Type B pancreatic cell (in vitro differentiated cells): ENCODE results near the gene ARMH1. TPM values are rescaled to one million over a fixed set of nuclear protein-coding genes. Genes with fewer than 3 reads are reported as not detected.

Experiments used
- DNase-seq: peaks from one replicate; pipeline ENCODE4 v3.0.0; 2021; ENCODE audit warnings: mixed read lengths; ENCODE audit not compliant: unreplicated experiment; ENCODE audit errors: extremely low spot score
- H3K27ac Mint-ChIP-seq: 2 replicates; pipeline ENCODE4 v1.8.0; 2021; ENCODE audit warnings: mild to moderate bottlenecking, mixed read lengths
- H3K27me3 Mint-ChIP-seq: 2 replicates; pipeline ENCODE4 v1.8.0; 2021; ENCODE audit warnings: mixed read lengths
- H3K36me3 Mint-ChIP-seq: 2 replicates; pipeline ENCODE4 v1.8.0; 2021; ENCODE audit warnings: mixed read lengths
- H3K4me1 Mint-ChIP-seq: one replicate; pipeline ENCODE4 v1.8.0; 2021; ENCODE audit warnings: mixed read lengths; ENCODE audit not compliant: unreplicated experiment
- H3K4me3 Mint-ChIP-seq: 2 replicates; pipeline ENCODE4 v1.8.0; 2021; ENCODE audit warnings: mild to moderate bottlenecking, mixed read lengths
- H3K9me3 Mint-ChIP-seq: 2 replicates; pipeline ENCODE4 v1.8.0; 2021; ENCODE audit warnings: mixed read lengths
- total RNA-seq: library from RNA; stranded (reverse); gene quantifications from 2 replicates; pipeline ENCODE4 v1.2.1, GENCODE V29; 2021; ENCODE audit warnings: low replicate concordance
- TF ChIP-seq, protein P1 (sequence below): fragments of 200-600 bp; sonication (generic); conservative IDR thresholded peaks from 2 replicates; pipeline ENCODE4 v1.5.0; 2021; ENCODE audit warnings: antibody characterized with exemption, mild to moderate bottlenecking

Gene ARMH1
- total RNA-seq, 1 donor from 2014 or later = 11.6 TPM

DNA sequence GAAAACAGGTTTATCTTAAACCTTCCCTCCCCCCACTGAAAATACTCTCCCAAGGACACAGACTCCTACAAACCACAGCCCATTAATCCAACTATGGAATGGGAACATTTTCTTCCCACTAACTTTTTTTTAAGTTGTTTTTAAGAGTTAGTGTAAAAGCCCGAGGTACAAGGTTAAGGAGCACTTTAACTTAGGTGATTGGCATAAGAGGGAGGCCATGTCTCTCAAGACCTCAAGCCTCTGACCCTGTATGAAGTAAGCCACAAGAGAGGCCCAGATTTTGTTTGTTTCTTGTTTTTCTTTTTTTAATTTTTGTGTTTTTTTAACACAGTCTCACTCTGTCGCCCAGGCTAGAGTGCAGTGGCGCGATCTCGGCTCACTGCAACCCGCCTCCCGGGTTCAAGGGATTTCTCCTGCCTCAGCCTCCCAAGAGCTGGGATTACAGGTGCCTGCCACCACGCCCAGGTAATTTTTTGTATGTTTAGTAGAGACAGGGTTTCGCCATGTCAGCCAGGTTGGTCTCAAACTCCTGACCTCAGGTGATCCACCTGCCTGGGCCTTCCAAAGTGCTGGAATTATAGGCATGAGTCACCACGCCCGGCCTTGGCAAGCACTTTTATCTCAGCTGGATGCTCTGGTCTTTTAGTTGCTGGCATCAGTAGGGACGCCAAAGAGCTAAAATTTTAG is 14.4 kb downstream of the ARMH1 start:
- Mint-ChIP-seq H3K27me3 (no peaks in the 10 kb centered on the region), H3K9me3 (no peaks in the 10 kb centered on the region), H3K4me3 (no peak overlapping the region), H3K27ac (no peak overlapping the region), H3K36me3 (peaks cover 5% of the 10 kb centered on the region), H3K4me1 (no peaks in the 10 kb centered on the region)
- TF ChIP-seq, protein P1, sequence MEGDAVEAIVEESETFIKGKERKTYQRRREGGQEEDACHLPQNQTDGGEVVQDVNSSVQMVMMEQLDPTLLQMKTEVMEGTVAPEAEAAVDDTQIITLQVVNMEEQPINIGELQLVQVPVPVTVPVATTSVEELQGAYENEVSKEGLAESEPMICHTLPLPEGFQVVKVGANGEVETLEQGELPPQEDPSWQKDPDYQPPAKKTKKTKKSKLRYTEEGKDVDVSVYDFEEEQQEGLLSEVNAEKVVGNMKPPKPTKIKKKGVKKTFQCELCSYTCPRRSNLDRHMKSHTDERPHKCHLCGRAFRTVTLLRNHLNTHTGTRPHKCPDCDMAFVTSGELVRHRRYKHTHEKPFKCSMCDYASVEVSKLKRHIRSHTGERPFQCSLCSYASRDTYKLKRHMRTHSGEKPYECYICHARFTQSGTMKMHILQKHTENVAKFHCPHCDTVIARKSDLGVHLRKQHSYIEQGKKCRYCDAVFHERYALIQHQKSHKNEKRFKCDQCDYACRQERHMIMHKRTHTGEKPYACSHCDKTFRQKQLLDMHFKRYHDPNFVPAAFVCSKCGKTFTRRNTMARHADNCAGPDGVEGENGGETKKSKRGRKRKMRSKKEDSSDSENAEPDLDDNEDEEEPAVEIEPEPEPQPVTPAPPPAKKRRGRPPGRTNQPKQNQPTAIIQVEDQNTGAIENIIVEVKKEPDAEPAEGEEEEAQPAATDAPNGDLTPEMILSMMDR = no peak
- DNase-seq = no peak

DNA sequence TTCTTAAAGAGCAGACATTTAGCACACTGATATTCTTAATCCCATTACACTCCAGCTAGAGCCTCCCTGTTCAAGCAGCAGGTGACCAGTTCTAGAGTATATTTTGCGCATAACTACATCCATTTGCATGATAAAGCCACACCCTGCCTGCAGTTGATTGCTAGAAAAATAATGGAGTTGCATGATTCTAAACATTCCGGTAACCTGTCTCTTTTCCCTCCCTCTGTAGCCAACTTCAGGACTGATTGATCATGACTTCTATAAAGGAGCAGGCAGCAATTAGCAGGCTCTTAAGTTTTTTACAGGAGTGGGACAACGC is 14.9 kb downstream of the ARMH1 start:
- peaks cover 5% of the 10 kb centered on the region for H3K36me3 Mint-ChIP-seq
- no peaks in the 10 kb centered on the region for H3K4me1 Mint-ChIP-seq
- H3K9me3 Mint-ChIP-seq = no peaks in the 10 kb centered on the region
- no peak overlapping the region for H3K27ac Mint-ChIP-seq
- H3K4me3 Mint-ChIP-seq = no peak overlapping the region
- DNase-seq = no peak
- H3K27me3 Mint-ChIP-seq = no peaks in the 10 kb centered on the region
- TF ChIP-seq, protein P1 = no peak

DNA sequence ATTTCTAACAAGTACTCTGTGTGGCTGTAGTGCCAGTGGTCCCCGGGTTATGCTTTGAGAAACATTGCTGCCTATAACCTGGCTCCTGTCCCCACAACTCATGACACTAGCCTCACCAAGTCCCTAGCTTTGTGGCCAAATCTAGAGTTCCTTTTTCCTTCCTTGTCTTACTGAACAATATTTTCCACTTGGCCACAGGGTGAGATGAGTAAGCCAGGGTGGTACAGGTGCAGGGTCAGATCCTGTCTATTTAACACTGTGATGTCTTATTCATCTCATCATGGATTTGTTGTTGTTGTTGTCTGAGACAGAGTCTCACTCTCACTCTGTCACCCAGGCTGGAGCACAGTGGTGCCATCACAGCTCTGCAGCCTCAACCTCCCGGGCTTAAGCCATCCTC is 18.6 kb downstream of the ARMH1 start:
- no peak overlapping the region for H3K27ac Mint-ChIP-seq
- peaks cover 3% of the 10 kb centered on the region for H3K27me3 Mint-ChIP-seq
- no peaks in the 10 kb centered on the region for H3K4me1 Mint-ChIP-seq
- TF ChIP-seq, protein P1 = no peak
- no peak for DNase-seq
- no peak overlapping the region for H3K4me3 Mint-ChIP-seq
- peaks cover 7% of the 10 kb centered on the region for H3K36me3 Mint-ChIP-seq
- H3K9me3 Mint-ChIP-seq = no peaks in the 10 kb centered on the region

DNA sequence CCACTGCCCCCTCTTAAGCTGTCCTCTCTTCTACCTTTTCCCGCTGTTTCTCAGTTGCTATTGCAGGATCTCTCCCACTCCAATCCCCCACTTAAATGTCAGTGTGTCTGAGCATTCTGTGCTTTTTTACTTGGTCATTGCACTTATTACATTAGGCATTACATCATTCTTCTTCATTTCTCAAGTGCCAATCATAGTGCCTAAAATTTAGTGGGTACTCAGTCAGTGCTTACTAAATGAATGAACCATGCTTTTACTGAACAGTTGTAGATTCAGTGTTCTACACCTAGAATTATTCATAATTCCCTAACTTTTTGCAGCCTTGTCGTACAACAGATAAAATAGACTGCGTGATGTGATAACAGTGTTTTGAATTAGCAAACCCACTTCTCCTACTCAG is 19.4 kb downstream of the ARMH1 start:
- TF ChIP-seq, protein P1 = no peak
- H3K4me1 Mint-ChIP-seq = no peaks in the 10 kb centered on the region
- H3K27ac Mint-ChIP-seq = no peak overlapping the region
- peaks cover 3% of the 10 kb centered on the region for H3K27me3 Mint-ChIP-seq
- H3K36me3 Mint-ChIP-seq = peaks cover 8% of the 10 kb centered on the region
- H3K9me3 Mint-ChIP-seq = no peaks in the 10 kb centered on the region
- no peak for DNase-seq
- no peak overlapping the region for H3K4me3 Mint-ChIP-seq

DNA sequence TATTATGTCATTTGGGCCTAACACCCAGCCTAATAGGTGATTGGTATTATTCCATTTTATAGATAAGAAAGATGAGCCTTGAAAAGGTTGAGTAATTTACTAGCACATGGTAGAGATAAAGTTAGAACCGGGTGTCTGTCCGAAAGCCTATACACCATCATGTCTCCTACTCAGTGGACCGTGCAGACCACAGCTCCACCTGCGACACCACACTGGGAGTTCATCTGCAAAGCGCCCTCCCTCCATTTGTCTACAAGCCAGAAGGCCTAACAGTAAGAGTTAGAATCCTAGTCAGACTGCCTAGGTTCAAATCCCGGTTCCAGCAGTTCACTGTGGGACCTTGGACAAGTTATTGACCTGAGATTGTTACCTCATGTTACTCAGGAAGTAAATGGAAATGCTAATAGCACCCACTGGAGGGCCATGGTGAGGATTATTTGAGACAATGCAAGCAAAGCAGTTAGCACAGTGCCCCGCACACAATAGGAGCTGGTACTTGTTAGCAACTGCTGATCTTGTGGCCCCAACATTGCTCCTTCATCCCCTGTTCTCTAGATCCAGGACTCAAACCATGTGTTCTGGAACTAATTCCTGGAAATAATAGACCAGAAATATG is 20.5 kb downstream of the ARMH1 start:
- Mint-ChIP-seq H3K36me3 (peaks cover 8% of the 10 kb centered on the region), H3K4me1 (no peaks in the 10 kb centered on the region), H3K27ac (no peak overlapping the region), H3K9me3 (no peaks in the 10 kb centered on the region), H3K4me3 (no peak overlapping the region), H3K27me3 (peaks cover 3% of the 10 kb centered on the region)
- TF ChIP-seq, protein P1 = no peak
- no peak for DNase-seq
